Stimulated activated CD4-positive, alpha-beta T cell treated with anti-CD3 and anti-CD28 coated beads, TNF-alpha, amount 100 ng/mL, for 4 hours (primary cell): ENCODE data around the gene BANF1.
A peak's percentile ranks its signal among the peaks of the same experiment; 100 is the strongest.
"Not testable (repeated sequence)": the region's sequence is repeated elsewhere in the genome, so short reads cannot be mapped to it uniquely, and the experiment has no call there.

Experiments used
- DNase-seq, 3 experiments: peaks; one replicate each; pipeline ENCODE4 v3.0.0-alpha.2; 2020; ENCODE audit warnings: low read depth in 3 of 3

Gene BANF1

GRCh38 chr11:65978391-65979238, 23.7 kb upstream of the BANF1 start:
- no peak for DNase-seq

- DNase-seq = no peak
Observed at GRCh38 chr11:65979261-65979759, 23.0 kb upstream of the BANF1 start.

- no peak for DNase-seq
Observed at GRCh38 chr11:65981101-65981740, 21.1 kb upstream of the BANF1 start.

GRCh38 chr11:65981972-65982823, 20.1 kb upstream of the BANF1 start:
- no peak for DNase-seq

- no peak for DNase-seq
Observed at GRCh38 chr11:65982824-65983588, 19.3 kb upstream of the BANF1 start.

GRCh38 chr11:65983589-65983987, 18.7 kb upstream of the BANF1 start:
- DNase-seq = no peak

GRCh38 chr11:65987336-65987735, 15.0 kb upstream of the BANF1 start:
- DNase-seq = no peak

GRCh38 chr11:65988791-65989592, 13.3 kb upstream of the BANF1 start:
- peak; percentile 51 to 90 (median 81) for DNase-seq

- DNase-seq = no peak
Observed at GRCh38 chr11:65992056-65992455, 10.2 kb upstream of the BANF1 start.

GRCh38 chr11:65997286-65997685, 5.0 kb upstream of the BANF1 start:
- no peak for DNase-seq

GRCh38 chr11:66002648-66003225, 434 bp downstream of the BANF1 start:
- DNase-seq = no peak

- no peak for DNase-seq
Observed at GRCh38 chr11:66003291-66003690, 988 bp downstream of the BANF1 start.

- DNase-seq = no peak
Observed at GRCh38 chr11:66004186-66004585, 1.9 kb downstream of the BANF1 start.

GRCh38 chr11:66006134-66006890, 4.0 kb downstream of the BANF1 start:
- DNase-seq = no peak

- no peak for DNase-seq
Observed at GRCh38 chr11:66006891-66007176, 4.5 kb downstream of the BANF1 start.

- DNase-seq = no peak
Observed at GRCh38 chr11:66007201-66007634, 4.9 kb downstream of the BANF1 start.

- no peak for DNase-seq
Observed at GRCh38 chr11:66008095-66008467, 5.8 kb downstream of the BANF1 start.

GRCh38 chr11:66008468-66009101, 6.3 kb downstream of the BANF1 start:
- DNase-seq = no peak

- not testable (repeated sequence) for DNase-seq
Observed at GRCh38 chr11:66010036-66010435, 7.7 kb downstream of the BANF1 start.
